HG02642 (cell line): ENCODE measurements around the gene NUDT8.
"Not testable (repeated sequence)": the region's sequence is repeated elsewhere in the genome, so short reads cannot be mapped to it uniquely, and the experiment has no call there.

Experiments used
- ATAC-seq: cut with Tn5 transposase; IDR thresholded peaks from one replicate; pipeline ENCODE4 v1.9.1; 2021; ENCODE audit warnings: mild to moderate bottlenecking; ENCODE audit not compliant: unreplicated experiment, poor library complexity

The NUDT8 gene

DNA sequence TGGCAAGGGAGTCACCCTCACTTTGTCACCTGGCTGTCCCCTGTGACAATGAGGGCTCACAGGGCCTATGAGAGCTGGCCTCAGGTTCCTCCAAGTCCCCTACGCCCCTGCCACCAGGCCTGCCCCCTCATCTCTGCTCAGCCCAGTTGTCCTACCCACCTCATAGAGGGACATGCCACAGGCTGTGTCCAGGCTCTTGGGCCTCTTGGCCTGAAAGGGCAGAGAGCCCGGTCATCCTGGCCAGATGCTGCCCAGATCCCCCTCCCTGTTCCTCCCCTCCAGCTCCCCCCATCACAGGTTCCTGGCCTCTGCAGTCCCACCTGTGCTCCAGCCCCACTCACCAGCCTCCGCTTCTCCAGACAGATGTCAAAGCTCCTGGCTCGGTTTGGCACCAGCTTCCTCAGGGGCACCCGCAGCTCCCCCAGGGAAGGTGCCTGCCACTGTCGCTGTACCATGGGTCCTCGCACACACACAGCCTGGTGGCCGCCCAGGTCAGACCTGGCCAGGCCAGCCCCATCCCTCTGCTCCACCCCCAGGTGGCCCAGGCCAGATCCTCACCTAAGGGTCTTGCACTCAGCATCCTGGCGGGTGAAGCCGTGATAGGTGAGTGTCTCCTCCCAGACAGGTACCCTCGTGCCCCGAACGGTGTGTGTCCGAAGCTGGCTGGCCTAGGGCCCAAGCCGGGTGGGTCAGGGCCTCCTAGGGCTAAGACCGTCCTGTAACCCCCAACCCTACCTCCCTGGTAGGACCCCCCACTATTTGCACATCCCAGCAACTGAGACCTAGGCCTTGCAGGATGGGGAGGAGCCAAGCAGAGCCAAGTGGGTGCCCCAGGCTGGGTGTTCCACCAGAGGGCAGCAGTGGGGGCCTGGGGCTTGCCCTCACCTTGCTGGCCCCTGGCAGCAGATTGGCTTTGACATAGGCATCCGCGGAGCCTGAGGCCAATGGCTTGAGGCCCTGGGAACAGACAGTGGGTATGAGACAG is 14.7 kb downstream of the NUDT8 start:
- no peak for ATAC-seq

DNA sequence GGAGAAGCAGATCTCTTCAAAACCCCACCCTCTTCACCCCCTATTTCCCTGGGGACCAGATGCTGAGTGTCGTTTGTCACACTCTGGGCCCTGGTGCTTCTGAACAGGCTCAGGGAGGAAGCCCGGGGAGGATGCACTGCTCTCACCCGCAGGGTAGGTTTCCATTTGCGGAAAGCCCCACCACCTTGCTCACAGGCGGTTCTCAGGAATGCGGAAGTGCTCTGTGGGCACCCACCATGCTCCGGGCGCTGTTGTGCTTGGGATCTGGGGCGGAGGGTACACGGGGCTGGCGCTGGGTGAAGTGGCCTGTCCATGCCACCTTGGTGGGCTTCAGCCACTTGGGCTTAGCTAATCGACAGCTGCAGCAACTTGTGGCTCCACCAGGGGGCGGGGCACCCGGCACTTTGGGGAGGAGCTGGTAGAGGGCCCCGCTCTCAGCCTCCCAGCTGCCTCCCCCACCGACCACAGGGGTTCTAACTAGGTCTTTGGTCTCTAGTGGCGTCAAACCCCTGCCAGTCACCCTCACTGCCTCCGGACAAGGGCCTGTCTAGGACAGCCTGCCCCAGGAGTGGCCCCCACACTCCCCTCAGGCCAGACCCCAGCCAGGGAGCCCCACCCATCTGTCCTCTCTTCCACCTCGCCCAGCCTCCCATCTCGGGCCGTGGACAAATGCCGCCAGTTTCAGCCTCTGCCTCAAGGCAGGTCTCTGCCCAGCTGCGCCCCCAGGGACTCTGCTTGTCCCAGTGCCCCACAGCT is 15.6 kb downstream of the NUDT8 start:
- ATAC-seq = peak; percentile 75

DNA sequence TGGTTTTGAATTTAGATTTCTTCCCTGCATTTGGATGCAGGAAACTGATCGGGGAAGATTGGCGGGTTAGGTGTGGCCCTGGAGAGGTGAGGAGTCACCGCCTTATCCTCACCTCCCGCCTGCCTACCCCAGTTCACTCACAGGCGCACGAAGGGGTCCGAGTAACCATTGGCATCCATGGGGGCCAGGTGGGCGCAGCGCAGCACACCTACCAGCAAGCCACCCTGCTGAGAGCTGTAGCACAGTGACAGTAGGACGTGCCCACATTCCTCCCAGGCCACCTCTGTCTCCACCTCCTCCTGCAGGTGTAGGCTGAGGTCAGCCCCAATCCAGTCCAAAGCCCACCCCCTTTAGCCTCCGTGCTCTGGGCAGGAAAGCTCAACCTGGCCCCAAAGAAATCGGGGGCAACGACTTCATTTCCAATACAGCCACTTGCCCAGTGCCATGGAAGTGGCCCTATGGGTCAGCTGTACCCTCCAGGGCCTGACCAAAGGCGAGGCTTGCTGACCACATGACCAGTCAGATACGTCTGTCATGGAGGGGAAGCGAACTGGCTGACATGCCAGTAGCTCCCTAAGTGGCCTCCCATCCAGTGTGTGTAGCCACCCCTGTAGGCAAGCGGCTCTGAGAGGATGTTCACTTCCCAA is 16.3 kb downstream of the NUDT8 start:
- peak; percentile 5 for ATAC-seq

DNA sequence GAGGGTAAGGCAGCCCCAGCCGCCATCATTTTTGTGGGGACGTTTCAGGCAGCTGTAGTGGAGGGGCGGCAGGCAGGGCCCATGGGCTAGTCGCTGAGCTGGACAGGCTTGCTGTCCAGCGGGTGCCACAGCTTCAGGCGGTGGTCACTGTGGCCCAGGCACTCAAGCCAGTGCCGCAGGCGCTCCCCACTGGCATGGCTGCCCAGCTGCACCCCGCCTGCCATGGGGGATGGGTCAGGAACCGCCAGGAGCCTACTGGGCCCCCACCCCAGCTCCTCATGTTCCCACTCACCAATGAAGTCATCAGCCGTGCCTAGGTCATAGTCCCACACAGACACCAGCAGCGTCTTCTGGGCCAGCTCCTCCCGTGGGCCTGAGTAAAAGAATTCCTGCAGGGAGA is 17.0 kb downstream of the NUDT8 start:
- ATAC-seq = no peak

DNA sequence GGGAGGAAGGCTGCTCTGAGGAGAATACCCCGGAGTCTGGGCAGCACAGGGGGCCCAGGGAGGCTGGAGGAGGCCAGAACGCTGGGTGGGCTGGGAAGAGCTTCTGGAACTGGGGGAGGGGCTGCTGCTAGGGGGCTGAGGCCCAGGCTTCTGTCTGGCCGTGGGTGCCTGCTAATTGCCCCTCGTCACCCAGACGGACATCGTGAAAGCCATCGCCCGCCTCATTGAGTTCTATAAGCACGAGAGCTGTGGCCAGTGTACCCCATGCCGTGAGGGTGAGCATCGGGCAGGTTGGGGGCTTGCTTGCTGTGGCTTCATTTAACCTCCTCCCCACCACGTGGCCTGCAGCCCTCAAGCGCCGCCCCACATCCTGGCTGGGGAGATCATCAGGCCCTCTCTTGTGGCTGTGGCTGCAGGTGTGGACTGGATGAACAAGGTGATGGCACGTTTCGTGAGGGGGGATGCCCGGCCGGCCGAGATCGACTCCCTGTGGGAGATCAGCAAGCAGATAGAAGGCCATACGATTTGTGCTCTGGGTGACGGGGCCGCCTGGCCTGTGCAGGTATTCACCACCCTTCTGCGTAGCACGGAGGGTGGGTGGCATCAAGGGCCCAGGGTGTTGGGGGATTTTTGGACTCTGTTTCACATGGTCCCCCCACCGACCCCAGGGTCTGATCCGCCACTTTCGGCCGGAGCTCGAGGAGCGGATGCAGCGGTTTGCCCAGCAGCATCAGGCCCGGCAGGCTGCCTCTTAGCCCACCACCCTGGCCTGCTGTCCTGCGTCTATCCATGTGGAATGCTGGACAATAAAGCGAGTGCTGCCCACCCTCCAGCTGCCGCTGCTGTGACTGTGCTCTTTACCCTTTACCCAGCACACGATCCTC is 17.8 kb downstream of the NUDT8 start:
- no peak for ATAC-seq

DNA sequence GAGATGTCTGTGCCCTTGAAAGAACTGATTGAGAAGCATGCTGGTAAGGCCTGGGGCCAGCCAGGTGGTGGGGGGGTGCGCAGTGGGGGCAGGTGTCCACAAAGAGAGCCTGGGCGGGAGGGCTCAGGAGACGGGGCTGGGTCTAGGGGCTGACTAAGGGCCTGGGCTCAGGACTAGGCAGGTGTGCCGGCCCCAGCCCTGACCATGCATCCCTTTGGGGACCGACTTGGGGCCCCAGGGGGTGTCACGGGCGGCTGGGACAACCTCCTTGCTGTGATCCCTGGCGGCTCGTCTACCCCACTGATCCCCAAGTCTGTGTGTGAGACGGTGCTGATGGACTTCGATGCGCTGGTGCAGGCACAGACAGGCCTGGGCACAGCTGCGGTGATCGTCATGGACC is 18.6 kb downstream of the NUDT8 start:
- no peak for ATAC-seq

DNA sequence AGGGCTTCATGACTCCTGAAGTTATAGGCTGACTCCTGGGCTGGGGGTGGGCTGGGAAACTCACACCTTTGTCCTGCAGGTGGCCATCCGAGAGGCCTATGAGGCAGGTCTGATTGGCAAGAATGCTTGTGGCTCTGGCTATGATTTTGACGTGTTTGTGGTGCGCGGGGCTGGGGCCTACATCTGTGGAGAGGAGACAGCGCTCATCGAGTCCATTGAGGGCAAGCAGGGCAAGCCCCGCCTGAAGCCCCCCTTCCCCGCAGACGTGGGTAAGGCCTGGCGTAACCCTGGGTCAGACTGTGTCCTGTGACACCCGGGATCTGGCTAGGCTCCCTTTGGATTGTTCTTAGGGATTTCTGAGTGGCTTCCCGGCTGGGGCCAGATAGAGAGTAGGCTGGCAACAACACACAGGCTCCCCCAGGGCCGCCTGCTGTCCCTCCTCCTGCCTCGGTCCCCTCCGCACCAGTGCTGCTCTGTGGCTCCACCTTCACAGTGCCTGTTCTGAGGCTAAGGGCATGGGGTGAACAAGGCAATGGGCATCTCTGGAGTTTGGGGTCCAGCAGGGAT is 19.4 kb downstream of the NUDT8 start:
- no peak for ATAC-seq

GRCh38 chr11:67609316-67609715 is 20.4 kb downstream of the NUDT8 start:
- ATAC-seq = no peak

GRCh38 chr11:67608486-67608885 is 21.3 kb downstream of the NUDT8 start:
- no peak for ATAC-seq

DNA sequence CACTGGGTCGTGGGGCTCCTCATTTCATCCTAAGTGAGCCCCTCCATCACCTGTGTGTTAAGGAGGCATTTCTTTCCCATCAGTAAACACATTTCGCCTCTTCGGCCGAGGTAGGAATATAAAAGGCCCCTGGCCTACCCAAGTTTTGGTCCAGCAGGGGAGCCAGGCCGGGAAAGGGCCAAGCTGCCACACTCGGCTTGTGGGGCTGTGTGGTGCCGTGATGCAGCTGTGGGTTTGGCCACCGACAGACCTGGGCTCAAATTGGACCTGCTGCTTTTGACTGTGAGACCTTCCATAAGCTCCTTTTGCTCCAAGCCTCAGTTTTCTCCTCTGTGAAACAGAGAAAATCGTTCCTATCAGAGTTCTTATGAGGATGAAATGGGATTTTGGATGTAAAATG is 22.2 kb downstream of the NUDT8 start:
- no peak for ATAC-seq

DNA sequence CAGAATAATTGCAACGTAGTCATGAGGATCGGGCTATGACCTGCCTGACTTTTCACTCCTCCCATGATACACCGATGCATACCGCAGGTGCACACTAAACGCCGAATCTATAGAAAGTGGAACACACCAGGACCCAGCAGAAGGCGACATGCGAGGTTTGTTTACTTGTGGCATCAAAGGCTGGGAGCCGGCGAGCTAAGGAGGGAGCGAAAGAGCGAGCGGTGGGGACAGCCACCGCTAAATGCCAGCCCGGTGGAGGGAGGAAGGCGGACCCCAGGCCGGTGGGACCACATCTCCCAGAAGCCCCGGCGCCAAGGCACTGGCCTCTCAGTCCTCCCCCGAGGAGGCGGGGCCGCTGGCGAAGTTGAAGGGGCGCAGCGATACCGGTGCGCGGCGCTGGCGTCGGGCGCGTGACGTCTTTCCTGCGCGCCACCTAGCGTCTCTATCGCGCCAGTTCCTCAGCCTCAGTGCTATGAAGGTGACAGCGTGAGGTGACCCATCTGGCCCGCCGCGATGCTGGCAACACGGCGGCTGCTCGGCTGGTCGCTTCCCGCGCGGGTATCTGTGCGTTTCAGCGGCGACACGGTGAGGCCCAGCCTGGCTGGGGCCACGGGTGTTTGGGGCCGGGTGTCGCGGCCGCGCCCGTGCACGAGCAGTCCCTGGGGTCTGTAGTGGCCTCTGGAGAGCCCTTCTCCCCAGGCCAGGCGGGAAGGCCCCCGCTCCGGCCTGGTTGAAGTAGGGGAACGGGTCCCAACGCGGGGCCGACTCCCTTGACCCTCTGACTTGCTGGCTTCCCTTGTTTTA is 23.0 kb downstream of the NUDT8 start, which contains the start of gene NDUFV1:
Gene NDUFV1, plus strand, starts transcription at position 445 of the 804 bp plus-strand sequence. Its CDS starts 69 bp downstream, at position 514.
- peak; percentile 96 for ATAC-seq

DNA sequence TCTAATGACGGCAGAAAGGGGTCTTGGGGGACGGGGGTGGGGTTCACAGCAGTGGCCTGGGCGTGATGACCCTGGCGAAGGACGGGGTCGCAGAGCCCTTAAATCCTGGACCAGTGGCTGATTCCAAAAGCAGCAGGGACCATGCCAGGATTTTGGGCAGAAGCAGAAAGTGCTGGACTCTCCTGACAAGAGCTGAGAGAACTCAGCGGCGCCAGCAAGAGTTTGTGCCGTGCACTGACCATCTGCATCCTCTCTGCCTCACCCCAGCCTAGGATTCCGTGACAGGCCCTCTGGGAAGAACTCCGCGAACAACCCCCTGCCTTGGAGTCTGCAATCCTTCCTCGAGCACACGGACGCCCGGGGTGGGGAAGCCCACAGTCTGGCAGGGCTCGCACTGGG is 23.6 kb downstream of the NUDT8 start:
- ATAC-seq = no peak

DNA sequence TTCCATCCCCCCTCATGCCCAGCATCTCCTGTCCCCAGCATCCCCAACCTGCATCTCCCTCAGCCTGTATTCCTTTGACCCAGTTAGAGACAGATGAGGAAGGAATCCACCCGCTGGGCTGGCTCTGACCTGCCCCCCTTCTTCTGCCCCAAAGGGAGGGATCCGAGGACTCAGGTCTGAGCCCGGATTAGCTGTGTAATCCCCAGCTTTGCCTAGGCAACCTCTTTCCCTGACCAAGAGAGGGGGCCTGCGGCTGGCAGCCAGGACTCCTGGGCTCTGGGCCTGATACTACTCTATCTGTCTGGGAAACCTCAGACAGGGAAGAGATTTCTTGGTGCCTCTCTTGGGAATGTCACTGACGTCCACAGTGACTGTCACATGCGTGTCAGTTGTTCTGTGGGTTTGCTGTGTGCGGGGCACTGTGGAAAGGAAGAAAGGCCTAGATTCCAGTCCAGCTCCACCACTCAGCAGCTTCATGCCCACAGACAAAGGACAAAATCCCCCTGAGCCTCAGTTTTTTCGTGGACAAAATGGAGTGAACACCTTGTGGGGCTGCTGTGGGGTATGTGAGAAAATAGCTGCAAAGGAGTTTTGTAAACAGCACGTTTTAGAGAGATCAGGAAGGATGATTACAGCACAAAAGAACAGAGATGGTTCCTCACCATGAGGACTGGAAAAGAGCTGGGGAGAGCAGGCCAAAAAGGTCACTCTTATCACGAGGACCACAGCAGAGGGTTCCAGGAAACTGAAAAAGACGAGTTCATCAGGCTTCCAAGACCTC is 24.3 kb downstream of the NUDT8 start:
- ATAC-seq = no peak

DNA sequence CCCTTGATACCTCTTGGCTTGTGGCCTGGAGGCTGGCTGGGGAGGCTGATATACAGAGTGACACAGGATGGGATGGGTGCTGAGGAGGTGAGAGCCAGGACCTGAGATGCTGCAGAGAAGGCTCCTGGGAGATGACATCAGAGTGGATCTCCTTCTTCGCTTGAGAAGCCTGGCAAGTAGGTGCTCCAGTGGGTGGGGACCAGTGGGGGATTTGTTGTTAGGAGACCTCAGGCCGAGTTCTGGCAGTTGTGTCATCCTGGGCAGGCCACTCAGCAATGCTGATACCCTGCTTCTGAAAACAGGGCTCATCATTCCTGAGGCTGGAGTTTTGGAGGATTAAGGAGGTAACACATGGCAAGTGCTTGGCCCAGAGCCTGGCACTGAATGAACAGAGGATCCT is 24.9 kb downstream of the NUDT8 start:
- no peak for ATAC-seq

DNA sequence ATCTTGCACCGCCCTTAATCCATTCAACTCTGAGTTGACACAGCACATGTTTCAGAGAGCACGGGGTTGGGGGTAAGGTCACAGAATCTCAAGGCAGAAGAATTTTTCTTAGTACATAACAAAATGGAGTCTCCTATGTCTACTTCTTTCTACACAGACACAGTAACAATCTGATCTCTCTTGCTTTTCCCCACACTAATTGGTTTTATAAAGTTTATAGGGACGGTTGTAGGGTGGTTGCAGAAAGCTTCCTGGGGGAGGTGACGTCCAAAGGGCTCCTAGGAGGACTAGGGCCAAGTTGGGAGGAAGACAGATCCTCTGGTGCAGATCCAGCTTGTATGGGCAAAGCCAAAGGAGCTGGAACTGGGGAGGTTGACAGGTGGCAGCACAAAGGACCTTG is 25.6 kb downstream of the NUDT8 start:
- not testable (repeated sequence) for ATAC-seq

GRCh38 chr11:67601098-67601497 is 28.6 kb downstream of the NUDT8 start:
- no peak for ATAC-seq

DNA sequence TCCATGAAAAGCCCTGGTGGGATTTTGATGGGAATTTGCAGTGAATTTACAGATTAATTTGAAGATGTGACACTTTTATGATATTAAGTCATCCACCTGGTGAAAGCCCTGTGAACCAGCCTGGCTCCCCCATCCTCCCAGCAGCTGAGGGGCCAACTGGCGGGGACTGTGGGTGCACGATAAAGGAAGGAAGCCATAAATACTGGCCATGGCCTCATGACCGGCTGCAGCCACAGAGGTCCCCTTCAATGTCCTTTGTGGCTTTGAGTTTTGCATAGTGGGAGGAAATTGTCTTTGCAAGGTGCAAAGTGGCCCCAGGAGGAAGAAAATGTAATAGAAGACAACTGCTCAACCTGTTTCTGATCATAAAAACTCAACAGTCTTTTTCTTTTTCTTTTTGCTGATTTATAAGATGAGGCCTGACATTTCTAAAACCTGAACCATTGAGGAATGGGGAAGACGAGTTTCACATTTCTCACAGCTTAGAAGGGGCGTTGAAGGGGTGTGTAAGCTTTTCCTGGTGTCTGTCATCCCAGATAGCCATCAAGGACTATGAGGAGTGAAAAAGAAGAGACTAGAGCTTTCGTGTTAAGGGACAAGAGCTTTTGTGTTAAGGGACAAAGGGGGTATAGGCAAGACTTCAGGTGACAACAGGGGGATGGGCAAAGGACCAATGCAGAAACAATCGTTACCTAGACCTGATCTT is 29.3 kb downstream of the NUDT8 start:
- ATAC-seq = no peak
